Activated CD4-positive, alpha-beta T cell treated with anti-CD3 and anti-CD28 coated beads for 36 hours (primary cell): ENCODE data around the gene DSTN. TPM values are rescaled to one million over a fixed set of nuclear protein-coding genes. Genes with fewer than 3 reads are reported as not detected.

Experiments
- ATAC-seq: fragments of 200-7000 bp; cut with Tn5 transposase; one replicate; pipeline ENCODE4 v1.10.0; 2021; ENCODE audit warnings: mild to moderate bottlenecking, moderate library complexity
- CTCF ChIA-PET: fragments of 350-600 bp; sonication (Branson Sonifier 250); formaldehyde crosslinking; loops from one replicate; lab custom pipeline; 2021; ENCODE audit warnings: antibody characterized with exemption; lab: Charles Lee
- POLR2A ChIA-PET: fragments of 350-600 bp; sonication (Branson Sonifier 250); formaldehyde crosslinking; loops from one replicate; lab custom pipeline; 2021; ENCODE audit warnings: antibody characterized with exemption, inconsistent platforms; lab: Charles Lee
- DNase-seq: peaks from one replicate; pipeline ENCODE4 v3.0.0-alpha.2; 2020
- H3K27ac Mint-ChIP-seq: one replicate; pipeline ENCODE4 v1.8.0; 2021; ENCODE audit warnings: mixed read lengths
- H3K27me3 Mint-ChIP-seq: one replicate; pipeline ENCODE4 v1.8.0; 2021; ENCODE audit warnings: mixed read lengths
- H3K36me3 Mint-ChIP-seq: one replicate; pipeline ENCODE4 v1.8.0; 2021; ENCODE audit warnings: low read depth, mixed read lengths
- H3K4me1 Mint-ChIP-seq: one replicate; pipeline ENCODE4 v1.8.0; 2021; ENCODE audit warnings: mixed read lengths
- H3K4me3 Mint-ChIP-seq: one replicate; pipeline ENCODE4 v1.8.0; 2021; ENCODE audit warnings: mild to moderate bottlenecking, moderate library complexity, mixed read lengths
- H3K9me3 Mint-ChIP-seq: one replicate; pipeline ENCODE4 v1.8.0; 2021; ENCODE audit warnings: low read depth, mixed read lengths
- intact Hi-C, 2 experiments: fragments of 100-400 bp; cut with DNase I in 1 of 2; cut with micrococcal nuclease in 1 of 2; formaldehyde crosslinking; loops; one replicate each; pipeline versions ENCODE4 v1.14.2 to v1.15.1; 2022 to 2024; cut with DNase I, micrococcal nuclease
- total RNA-seq, 2 experiments: library from RNA; stranded (reverse); gene quantifications; one replicate each; pipeline ENCODE4 v1.2.3, GENCODE V29; 2021

Gene DSTN
- total RNA-seq, 2 experiments from 2014 or later = 66.2 to 68.4 TPM

GRCh38 chr20:17624551-17625245 is 54.8 kb downstream of the DSTN start:
- no peak overlapping the region for H3K27ac Mint-ChIP-seq
- no peaks in the 10 kb centered on the region for H3K4me1 Mint-ChIP-seq
- no peaks in the 10 kb centered on the region for H3K27me3 Mint-ChIP-seq
- H3K36me3 Mint-ChIP-seq = peaks cover 5% of the 10 kb centered on the region
- no peak overlapping the region for H3K4me3 Mint-ChIP-seq
- DNase-seq (no peak), ATAC-seq (no peak)
- intact Hi-C loops = no loop called here
- no peaks in the 10 kb centered on the region for H3K9me3 Mint-ChIP-seq
- ChIA-PET CTCF (interaction anchor here (0.6 kb wide), 1 partner anchor 948 kb away, joined by 5 read pairs; no protein-coding TSS in a partner anchor), POLR2A (no interaction called here)

GRCh38 chr20:17625246-17626051 is 55.6 kb downstream of the DSTN start:
- ChIA-PET CTCF (interaction anchor here (0.6 kb wide), 1 partner anchor 947 kb away, joined by 5 read pairs; no protein-coding TSS in a partner anchor), POLR2A (no interaction called here)
- no peaks in the 10 kb centered on the region for H3K9me3 Mint-ChIP-seq
- ATAC-seq (no peak), DNase-seq (no peak)
- intact Hi-C loops = no loop called here
- H3K4me3 Mint-ChIP-seq = no peak overlapping the region
- no peaks in the 10 kb centered on the region for H3K4me1 Mint-ChIP-seq
- H3K27ac Mint-ChIP-seq = no peak overlapping the region
- no peaks in the 10 kb centered on the region for H3K27me3 Mint-ChIP-seq
- H3K36me3 Mint-ChIP-seq = peaks cover 7% of the 10 kb centered on the region

DNA sequence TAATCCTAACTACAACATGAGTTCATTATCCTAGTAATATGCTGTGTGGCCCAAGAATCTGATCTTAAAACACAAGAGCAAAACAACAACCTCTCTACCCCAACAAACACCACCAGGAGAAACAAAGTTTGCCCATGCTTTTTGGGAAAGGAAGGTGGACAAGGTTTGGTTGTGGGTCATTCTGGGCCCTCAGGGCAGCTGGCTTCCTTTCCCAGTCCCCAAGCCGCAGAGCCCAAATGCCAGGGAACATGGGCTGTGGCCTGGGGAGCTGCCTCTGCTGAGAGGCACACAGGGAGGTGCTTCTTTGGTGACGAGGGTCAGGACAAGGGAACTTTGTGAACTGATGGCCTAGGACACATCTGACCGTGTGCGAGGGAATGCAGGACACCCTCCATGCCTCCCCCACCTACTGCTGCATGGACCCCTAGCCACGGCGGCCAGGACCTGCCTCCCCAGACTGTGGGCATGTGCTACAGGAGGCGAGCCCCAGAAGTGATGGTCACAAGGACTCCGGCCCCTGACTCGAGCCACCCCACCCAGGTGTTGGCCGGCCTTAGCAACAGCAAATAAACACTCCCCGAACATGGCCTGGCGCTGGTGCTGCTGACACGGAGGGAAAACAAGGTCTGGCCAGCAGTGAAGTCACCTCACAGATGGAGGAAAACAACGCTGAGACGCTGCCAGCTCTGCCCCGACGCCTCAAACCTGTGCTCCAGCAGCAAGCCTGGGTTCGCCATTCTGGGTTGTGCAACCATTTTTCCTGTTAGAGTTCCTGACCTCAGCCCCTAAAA is 56.5 kb downstream of the DSTN start:
- POLR2A ChIA-PET = no interaction called here
- CTCF ChIA-PET = interaction anchor here (0.7 kb wide), 1 partner anchor 131 kb away, joined by 3 read pairs; no protein-coding TSS in a partner anchor
- Mint-ChIP-seq H3K4me3 (no peak overlapping the region), H3K9me3 (no peaks in the 10 kb centered on the region), H3K27ac (no peak overlapping the region), H3K4me1 (no peaks in the 10 kb centered on the region), H3K27me3 (no peaks in the 10 kb centered on the region), H3K36me3 (peaks cover 7% of the 10 kb centered on the region)
- DNase-seq (no peak), ATAC-seq (no peak)
- intact Hi-C loops = no loop called here

DNA sequence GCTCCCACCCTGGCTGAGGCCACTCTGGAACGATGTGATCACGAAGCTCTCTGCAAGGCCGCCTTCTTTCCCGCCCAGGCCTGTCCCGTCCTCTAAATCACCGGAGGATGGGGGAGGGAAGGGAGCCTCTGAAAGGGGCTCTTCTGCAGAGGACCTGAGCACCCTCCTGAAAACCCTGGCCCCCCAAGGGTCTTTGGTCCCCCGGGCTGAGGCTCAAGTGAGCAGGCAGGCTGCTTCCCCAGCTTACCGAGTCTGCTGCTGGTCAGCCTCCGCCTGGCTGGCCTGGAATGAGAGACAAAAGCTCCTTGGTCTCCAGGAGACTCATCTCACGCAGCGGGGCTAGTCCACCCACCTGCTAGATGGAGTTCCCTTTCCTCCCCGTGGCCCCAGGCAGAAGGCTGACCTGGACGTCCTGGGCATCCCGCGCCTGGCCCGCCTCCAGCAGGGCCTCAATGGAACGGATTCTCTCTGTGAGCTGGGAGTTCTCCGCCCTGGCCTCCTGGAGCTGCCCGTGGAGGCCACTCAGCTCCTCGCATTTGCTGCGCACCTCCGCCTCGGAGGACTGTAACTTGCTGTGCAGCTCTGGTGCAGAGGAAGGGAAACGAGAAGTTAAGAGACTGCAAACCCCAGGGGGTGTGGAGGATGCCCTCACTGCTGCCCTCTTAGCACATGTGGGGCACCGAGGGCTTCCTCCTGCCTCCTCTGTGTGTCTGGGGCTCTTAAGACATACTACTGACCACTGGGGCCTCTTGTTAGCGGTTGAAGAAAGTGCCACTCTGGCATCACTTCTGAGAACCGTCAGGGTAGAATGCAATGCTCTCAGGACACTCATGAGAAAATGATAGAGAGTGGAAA is 57.5 kb downstream of the DSTN start:
- no peak overlapping the region for H3K27ac Mint-ChIP-seq
- no peak overlapping the region for H3K4me3 Mint-ChIP-seq
- DNase-seq (no peak), ATAC-seq (no peak)
- intact Hi-C loops = no loop called here
- ChIA-PET POLR2A (no interaction called here), CTCF (interaction anchor here (0.7 kb wide), 1 partner anchor 130 kb away, joined by 3 read pairs; no protein-coding TSS in a partner anchor)
- H3K4me1 Mint-ChIP-seq = no peaks in the 10 kb centered on the region
- peaks cover 5% of the 10 kb centered on the region for H3K36me3 Mint-ChIP-seq
- H3K27me3 Mint-ChIP-seq = no peaks in the 10 kb centered on the region
- H3K9me3 Mint-ChIP-seq = no peaks in the 10 kb centered on the region

DNA sequence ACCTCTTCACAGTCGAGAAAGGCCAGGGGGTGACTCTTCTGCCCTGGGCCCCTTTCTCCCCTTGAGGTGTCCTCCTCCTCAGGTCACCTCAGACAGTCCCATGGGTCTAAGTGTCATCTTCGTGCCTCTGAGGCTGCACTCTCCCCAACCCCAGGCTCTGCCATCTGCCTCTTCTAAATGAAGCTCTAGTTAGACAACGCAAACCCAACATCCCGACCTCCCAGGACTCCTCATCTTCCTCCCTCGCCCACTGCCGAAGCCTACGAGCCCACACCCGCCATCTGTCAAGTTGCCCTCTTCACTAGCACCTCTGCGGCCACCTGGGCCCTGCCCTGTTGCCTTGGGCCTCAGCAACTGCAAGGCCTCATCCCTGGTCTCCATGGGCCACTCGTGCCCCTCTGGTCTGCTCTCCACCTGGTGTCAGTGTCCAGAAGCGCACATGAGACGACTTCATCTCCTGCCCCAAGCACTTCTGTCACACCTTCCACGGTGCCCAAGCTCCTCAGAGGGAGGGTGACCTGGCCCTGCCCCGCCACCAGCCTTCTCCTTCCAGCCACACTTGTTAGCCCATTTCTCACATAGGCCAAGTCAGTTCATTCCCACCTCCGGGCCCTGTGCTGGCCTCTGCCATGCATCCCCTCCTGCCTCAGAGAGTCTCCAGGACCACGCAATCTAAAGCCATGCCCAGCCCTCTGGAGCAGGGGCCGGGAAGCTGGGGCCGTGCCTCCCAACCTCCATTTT is 58.4 kb downstream of the DSTN start:
- intact Hi-C loops = no loop called here
- ChIA-PET CTCF (interaction anchor here (0.9 to 1.1 kb wide), 2 partner anchors 82 to 123 kb away, joined by 3 to 4 read pairs; no protein-coding TSS in a partner anchor), POLR2A (no interaction called here)
- DNase-seq (no peak), ATAC-seq (no peak)
- Mint-ChIP-seq H3K27me3 (no peaks in the 10 kb centered on the region), H3K27ac (no peak overlapping the region), H3K4me3 (no peak overlapping the region), H3K36me3 (peaks cover 4% of the 10 kb centered on the region), H3K4me1 (no peaks in the 10 kb centered on the region), H3K9me3 (no peaks in the 10 kb centered on the region)

DNA sequence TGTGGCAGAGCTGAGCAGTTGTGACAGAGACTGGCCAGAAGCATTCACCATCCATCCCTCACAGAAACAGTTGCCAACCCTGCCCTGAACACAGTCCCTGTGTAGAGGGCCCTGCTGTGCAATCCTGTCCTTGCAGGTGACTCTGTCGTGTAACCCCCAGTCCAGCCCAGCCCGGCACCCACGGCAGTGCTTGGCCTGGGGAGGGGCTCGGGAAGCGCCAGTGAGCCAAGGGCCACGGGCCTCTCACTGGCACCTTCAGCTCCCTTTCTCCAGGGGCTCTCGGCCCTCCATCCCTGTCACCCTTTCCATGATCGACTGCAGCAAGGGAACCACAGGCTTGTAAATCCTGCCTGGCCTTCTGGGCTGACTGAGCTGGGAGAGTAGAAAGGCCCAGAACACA is 59.1 kb downstream of the DSTN start:
- DNase-seq (no peak), ATAC-seq (no peak)
- ChIA-PET POLR2A (no interaction called here), CTCF (interaction anchor here (0.9 to 1.1 kb wide), 2 partner anchors 83 to 124 kb away, joined by 3 to 4 read pairs; no protein-coding TSS in a partner anchor)
- intact Hi-C loops = no loop called here
- Mint-ChIP-seq H3K9me3 (no peaks in the 10 kb centered on the region), H3K4me3 (no peak overlapping the region), H3K27ac (no peak overlapping the region), H3K4me1 (no peaks in the 10 kb centered on the region), H3K36me3 (peaks cover 4% of the 10 kb centered on the region), H3K27me3 (no peaks in the 10 kb centered on the region)

- ATAC-seq = no peak
- intact Hi-C loops = no loop called here
- ChIA-PET CTCF (interaction anchor here (0.9 to 1.1 kb wide), 2 partner anchors 84 to 124 kb away, joined by 3 to 4 read pairs; no protein-coding TSS in a partner anchor), POLR2A (no interaction called here)
- DNase-seq = no peak
- Mint-ChIP-seq H3K27ac (no peak overlapping the region), H3K27me3 (no peaks in the 10 kb centered on the region), H3K9me3 (no peaks in the 10 kb centered on the region), H3K36me3 (peaks cover 4% of the 10 kb centered on the region), H3K4me1 (no peaks in the 10 kb centered on the region), H3K4me3 (no peak overlapping the region)
Observed at GRCh38 chr20:17629678-17630089, 59.8 kb downstream of the DSTN start.

DNA sequence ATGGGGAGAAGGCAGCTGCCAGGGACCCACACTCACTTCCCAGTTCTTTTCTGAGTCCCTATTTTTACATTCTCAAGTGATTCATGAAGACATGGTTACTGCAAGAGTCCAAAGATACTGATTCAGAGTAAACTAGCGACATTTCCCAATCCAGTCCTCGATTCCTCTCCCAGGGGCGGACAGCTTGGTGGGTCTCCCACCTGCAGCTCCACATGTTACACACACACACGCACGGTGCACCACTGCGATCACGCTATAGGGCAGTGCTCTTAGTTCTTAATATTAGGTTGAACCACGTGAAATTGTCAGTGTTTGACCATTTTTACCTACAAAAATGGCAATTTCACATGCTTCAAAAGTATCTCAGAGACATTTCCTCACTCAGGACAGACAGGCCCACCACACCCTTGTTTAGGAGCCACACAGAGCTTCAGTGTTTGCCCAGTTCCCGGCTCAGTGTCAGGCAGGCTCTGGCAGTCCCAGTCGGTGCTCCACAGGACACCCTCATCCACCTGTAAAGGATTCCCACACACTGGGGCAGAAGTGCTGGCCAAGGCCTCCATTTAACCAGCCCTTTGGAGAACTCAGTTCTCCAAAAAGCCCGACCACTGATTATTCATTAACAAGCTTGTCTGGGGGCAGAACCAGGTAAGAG is 60.4 kb downstream of the DSTN start:
- no peaks in the 10 kb centered on the region for H3K27me3 Mint-ChIP-seq
- no peak overlapping the region for H3K27ac Mint-ChIP-seq
- intact Hi-C loops = no loop called here
- CTCF ChIA-PET = interaction anchor here (1.4 kb wide), 1 partner anchor 12 kb away, joined by 6 read pairs; no protein-coding TSS in a partner anchor
- no peaks in the 10 kb centered on the region for H3K4me1 Mint-ChIP-seq
- POLR2A ChIA-PET = no interaction called here
- ATAC-seq (no peak), DNase-seq (no peak)
- H3K9me3 Mint-ChIP-seq = no peaks in the 10 kb centered on the region
- H3K4me3 Mint-ChIP-seq = no peak overlapping the region
- peaks cover 4% of the 10 kb centered on the region for H3K36me3 Mint-ChIP-seq

DNA sequence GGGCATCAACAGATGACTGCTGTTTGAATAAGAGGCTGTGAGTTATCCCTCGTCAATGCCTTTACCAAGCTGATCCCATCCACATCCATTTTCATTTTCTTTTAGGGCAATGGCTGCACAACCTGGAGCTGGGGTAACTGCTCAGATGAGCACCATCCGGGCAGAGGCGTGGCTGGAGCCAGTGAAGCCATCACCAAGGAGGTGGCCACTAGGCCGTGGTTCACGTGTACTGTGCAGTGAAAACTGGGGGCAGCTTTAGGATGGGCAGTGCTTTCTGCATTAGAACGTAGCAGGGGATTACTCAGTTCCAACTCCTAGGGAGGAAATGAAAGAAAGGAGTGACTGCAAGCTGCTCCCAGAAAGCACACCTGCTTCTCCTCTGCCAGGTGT is 60.9 kb downstream of the DSTN start:
- no peaks in the 10 kb centered on the region for H3K4me1 Mint-ChIP-seq
- ATAC-seq = no peak
- intact Hi-C loops = no loop called here
- H3K4me3 Mint-ChIP-seq = no peak overlapping the region
- ChIA-PET POLR2A (no interaction called here), CTCF (interaction anchor here (1.4 kb wide), 1 partner anchor 12 kb away, joined by 6 read pairs; no protein-coding TSS in a partner anchor)
- H3K36me3 Mint-ChIP-seq = peaks cover 4% of the 10 kb centered on the region
- no peak overlapping the region for H3K27ac Mint-ChIP-seq
- no peaks in the 10 kb centered on the region for H3K27me3 Mint-ChIP-seq
- no peak for DNase-seq
- no peaks in the 10 kb centered on the region for H3K9me3 Mint-ChIP-seq
